ENCODE results near the gene FGF1. TPM values are rescaled to one million over a fixed set of nuclear protein-coding genes. Genes with fewer than 3 reads are reported as not detected.
A peak's percentile ranks its signal among the peaks of the same experiment; 100 is the strongest.

FGF1 gene
- total RNA-seq, 1 donor from 2014 or later = not detected

DNA sequence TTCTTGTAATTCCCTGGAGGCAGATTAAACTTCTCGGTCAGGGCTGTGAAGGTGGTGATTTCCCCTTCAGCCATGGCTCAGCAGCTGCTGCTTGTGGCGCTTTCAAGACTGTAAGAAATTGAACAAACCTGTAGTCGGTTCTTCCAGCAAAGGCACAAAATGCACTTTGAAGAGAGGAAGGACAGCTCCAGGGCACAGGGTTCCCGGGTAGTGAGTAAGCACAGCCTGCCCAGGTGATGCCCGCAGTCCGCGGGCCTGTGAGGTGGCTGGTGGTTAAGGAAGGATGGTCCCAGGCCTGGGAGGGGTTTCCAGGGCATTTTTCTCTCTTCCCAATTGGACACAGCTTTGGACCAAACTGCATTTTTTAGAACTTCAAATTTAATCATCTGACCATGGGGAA lies 71.8 kb downstream of the FGF1 start:
- H3K9me3 Mint-ChIP-seq (ENCODE audit: low read depth) = no peaks in the 10 kb centered on the region
- no peak for DNase-seq (ENCODE audit: low spot score, unreplicated experiment)
- TF ChIP-seq, protein P1, sequence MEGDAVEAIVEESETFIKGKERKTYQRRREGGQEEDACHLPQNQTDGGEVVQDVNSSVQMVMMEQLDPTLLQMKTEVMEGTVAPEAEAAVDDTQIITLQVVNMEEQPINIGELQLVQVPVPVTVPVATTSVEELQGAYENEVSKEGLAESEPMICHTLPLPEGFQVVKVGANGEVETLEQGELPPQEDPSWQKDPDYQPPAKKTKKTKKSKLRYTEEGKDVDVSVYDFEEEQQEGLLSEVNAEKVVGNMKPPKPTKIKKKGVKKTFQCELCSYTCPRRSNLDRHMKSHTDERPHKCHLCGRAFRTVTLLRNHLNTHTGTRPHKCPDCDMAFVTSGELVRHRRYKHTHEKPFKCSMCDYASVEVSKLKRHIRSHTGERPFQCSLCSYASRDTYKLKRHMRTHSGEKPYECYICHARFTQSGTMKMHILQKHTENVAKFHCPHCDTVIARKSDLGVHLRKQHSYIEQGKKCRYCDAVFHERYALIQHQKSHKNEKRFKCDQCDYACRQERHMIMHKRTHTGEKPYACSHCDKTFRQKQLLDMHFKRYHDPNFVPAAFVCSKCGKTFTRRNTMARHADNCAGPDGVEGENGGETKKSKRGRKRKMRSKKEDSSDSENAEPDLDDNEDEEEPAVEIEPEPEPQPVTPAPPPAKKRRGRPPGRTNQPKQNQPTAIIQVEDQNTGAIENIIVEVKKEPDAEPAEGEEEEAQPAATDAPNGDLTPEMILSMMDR (IDR thresholded peaks at IDR 0.05; ENCODE audit: unreplicated experiment) = no peak
- H3K27ac Mint-ChIP-seq = no peak overlapping the region
- H3K4me3 Mint-ChIP-seq (ENCODE audit: low read depth) = no peak overlapping the region
- no peaks in the 10 kb centered on the region for H3K36me3 Mint-ChIP-seq (ENCODE audit: insufficient read depth)
- peaks cover 13% of the 10 kb centered on the region for H3K27me3 Mint-ChIP-seq
- no peaks in the 10 kb centered on the region for H3K4me1 Mint-ChIP-seq (ENCODE audit: low read depth)

DNA sequence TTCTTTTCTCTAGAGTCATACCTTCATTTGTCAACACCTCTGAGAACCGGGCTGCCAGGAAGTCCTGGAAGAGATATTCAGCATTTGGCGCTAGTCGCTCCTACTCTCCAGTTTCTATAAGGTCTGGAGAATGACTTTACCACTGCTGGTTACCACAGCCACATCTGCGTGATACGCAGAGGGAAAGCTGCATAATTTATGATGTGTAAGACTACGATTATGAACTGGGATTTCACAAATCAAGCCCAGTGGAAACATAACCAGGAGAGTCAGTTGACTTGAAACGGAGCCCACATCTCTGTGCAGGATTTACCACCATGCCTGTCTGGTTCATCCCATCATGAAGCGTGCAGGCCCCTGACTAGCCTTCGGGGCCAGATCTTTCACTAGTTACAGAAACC lies 72.6 kb downstream of the FGF1 start:
- Mint-ChIP-seq H3K36me3 (ENCODE audit: insufficient read depth) (no peaks in the 10 kb centered on the region), H3K27ac (no peak overlapping the region), H3K4me1 (ENCODE audit: low read depth) (no peaks in the 10 kb centered on the region), H3K9me3 (ENCODE audit: low read depth) (no peaks in the 10 kb centered on the region), H3K4me3 (ENCODE audit: low read depth) (no peak overlapping the region), H3K27me3 (peaks cover 13% of the 10 kb centered on the region)
- TF ChIP-seq, protein P1 (IDR thresholded peaks at IDR 0.05; ENCODE audit: unreplicated experiment) = no peak
- no peak for DNase-seq (ENCODE audit: low spot score, unreplicated experiment)

DNA sequence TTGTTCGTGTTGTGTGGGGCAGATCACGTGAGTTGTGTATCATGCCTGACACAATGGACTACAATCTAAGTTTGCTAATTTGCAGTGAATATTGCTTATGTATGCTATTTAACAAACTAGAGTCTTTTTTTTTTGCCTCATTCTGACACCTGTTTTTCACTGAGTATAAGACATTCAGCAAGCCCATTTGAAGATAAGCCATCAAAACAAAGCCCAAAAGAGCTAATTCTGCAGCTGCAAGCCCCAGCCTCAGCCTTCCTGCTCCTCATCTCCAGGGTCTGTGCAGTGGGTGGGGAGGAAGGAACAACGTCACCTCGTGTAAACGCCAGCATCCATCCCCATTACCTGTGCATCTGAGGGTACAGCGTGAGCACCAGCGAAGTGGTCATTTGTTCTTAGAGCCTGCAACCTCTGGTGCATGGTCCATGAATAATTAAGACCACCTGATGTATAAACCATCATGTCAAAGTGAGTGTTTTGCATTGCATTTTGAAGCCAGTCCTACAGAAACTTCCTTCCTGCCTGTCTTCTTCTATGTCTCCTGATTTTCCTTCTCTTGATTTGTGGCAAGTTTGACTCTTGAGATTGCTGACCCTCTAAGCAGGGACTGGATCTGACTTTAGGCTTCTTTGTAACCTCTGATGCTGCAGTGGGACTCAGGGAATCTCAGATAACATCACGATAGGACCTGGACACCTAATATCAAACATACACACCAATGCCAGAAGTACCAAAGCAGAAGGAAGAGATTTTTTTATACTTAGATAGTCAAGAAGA lies 73.2 kb downstream of the FGF1 start:
- peaks cover 13% of the 10 kb centered on the region for H3K27me3 Mint-ChIP-seq
- no peak overlapping the region for H3K27ac Mint-ChIP-seq
- H3K36me3 Mint-ChIP-seq (ENCODE audit: insufficient read depth) = no peaks in the 10 kb centered on the region
- no peaks in the 10 kb centered on the region for H3K9me3 Mint-ChIP-seq (ENCODE audit: low read depth)
- TF ChIP-seq, protein P1 (IDR thresholded peaks at IDR 0.05; ENCODE audit: unreplicated experiment) = no peak
- peaks cover 3% of the 10 kb centered on the region for H3K4me1 Mint-ChIP-seq (ENCODE audit: low read depth)
- no peak overlapping the region for H3K4me3 Mint-ChIP-seq (ENCODE audit: low read depth)
- no peak for DNase-seq (ENCODE audit: low spot score, unreplicated experiment)

DNA sequence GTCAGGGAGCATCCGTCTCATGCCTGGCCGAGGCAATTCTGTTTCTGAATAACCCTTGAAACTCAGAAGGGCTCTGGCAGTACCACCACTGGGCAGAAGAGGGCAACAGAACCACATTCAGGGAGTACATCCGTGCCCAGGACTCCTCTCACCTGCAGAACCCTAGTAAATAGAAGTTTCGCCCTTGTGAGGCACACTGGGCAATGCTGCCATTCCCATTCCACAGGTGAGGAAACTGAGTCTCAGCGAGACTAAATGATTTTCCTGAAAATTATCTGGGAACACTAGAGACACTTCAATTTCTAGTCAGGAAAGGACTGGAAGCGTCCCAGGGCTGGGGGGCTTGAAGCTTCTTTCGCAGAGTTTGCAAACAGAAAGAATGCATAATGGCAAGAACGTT lies 74.7 kb downstream of the FGF1 start:
- H3K27me3 Mint-ChIP-seq = peaks cover 13% of the 10 kb centered on the region
- H3K4me1 Mint-ChIP-seq (ENCODE audit: low read depth) = peaks cover 7% of the 10 kb centered on the region
- no peaks in the 10 kb centered on the region for H3K36me3 Mint-ChIP-seq (ENCODE audit: insufficient read depth)
- H3K4me3 Mint-ChIP-seq (ENCODE audit: low read depth) = no peak overlapping the region
- DNase-seq (ENCODE audit: low spot score, unreplicated experiment) = peak; percentile 51
- TF ChIP-seq, protein P1 (IDR thresholded peaks at IDR 0.05; ENCODE audit: unreplicated experiment) = peak; percentile 85
- H3K9me3 Mint-ChIP-seq (ENCODE audit: low read depth) = no peaks in the 10 kb centered on the region
- H3K27ac Mint-ChIP-seq = no peak overlapping the region

DNA sequence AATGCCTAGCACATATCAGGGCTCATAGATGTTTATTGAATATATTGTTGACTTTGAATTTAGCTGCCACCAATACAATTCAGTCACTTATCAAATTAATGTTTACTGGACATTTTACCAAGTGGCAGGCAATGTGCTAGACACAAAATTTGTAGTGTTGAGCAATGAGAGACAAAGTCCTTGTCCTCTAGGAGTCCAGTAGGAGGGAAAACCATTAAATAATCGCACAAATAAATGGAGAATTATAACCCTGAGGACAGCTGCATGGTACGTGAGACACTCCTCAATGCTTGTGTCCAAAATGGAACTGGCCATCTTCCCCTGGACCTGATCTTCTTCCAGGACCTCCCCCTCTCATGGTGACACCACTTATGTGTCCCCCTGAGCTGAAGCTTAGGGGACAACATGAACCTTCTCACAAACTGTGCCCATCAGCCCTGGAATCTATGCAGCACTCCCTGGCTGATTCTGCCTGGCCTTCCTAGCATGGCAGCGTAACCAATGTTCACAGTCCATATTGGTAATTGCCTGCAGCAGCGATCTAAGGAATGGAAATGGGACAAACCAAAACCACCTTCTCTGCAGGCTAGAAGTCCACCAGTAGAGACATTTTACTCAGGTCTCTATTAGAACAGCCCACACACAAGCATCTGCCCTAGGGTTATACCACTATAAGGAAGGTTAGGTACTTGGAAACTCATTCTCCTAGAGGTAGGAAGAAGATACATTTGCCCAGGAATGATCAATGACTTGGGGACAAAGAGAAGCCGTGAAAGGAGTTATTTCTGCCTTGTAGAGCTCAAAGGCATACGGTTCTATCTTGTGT lies 75.5 kb downstream of the FGF1 start:
- DNase-seq (ENCODE audit: low spot score, unreplicated experiment) = no peak
- H3K4me3 Mint-ChIP-seq (ENCODE audit: low read depth) = no peak overlapping the region
- peaks cover 13% of the 10 kb centered on the region for H3K27me3 Mint-ChIP-seq
- H3K9me3 Mint-ChIP-seq (ENCODE audit: low read depth) = no peaks in the 10 kb centered on the region
- H3K4me1 Mint-ChIP-seq (ENCODE audit: low read depth) = peaks cover 11% of the 10 kb centered on the region
- H3K27ac Mint-ChIP-seq = no peak overlapping the region
- no peaks in the 10 kb centered on the region for H3K36me3 Mint-ChIP-seq (ENCODE audit: insufficient read depth)
- TF ChIP-seq, protein P1 (IDR thresholded peaks at IDR 0.05; ENCODE audit: unreplicated experiment) = no peak

Data from progenitor cell of endocrine pancreas (in vitro differentiated cells).